HG02610 (cell line): ENCODE data around the gene C5orf15.

Experiments
- ATAC-seq: cut with Tn5 transposase; IDR thresholded peaks from one replicate; pipeline ENCODE4 v1.9.1; 2021; ENCODE audit warnings: mild to moderate bottlenecking, moderate library complexity; ENCODE audit not compliant: unreplicated experiment

The C5orf15 gene

DNA sequence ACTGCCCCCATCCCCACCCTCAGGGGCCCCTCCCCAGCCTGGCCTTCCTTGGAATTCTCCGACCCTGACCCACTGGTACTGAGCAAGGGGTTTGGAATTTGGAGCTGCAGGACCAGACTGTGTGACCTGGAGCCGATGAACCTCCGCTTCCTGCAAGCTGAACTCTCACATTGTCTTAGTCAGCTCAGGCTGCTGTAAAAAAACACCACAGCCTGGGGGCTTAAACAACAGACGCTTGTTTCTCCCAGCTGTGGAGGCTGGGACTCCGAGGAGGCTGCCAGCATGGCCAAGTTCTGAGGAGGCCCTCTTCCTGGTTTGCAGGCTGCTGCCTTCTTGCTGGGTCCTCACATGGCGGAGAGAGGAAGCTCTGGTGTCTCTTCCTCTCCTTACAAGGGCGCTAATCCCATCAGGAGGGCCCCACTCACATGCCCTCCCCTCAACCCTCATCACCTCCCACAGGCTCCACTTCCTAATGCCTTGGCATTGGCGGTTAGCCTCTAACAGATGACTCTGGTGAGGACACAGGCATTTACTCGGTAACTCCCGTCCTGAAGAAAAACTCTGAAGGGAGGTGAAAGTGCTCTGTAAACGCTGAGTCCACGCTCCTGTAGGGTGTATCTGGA lies 42.4 kb downstream of the C5orf15 start:
- ATAC-seq, result no peak

DNA sequence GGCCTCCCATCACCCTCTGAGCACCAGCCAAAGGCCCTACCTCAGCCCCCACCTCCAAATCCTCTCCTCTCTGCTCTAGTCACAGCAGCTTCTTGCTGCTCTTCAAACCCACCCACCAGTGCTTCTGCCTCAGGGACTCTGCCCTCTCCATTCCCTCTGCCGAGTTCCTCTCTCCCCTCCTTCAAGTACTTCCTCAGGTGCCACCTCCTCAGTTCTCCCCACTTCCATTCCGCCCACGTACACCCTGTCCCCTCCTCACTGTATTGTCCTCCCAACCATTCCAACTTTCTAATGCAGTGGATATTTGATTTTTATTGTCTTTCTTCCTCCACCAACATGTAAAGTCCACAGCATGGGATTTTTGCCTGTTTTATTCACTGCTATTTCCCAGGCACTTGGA lies 43.2 kb downstream of the C5orf15 start:
- ATAC-seq, result no peak

DNA sequence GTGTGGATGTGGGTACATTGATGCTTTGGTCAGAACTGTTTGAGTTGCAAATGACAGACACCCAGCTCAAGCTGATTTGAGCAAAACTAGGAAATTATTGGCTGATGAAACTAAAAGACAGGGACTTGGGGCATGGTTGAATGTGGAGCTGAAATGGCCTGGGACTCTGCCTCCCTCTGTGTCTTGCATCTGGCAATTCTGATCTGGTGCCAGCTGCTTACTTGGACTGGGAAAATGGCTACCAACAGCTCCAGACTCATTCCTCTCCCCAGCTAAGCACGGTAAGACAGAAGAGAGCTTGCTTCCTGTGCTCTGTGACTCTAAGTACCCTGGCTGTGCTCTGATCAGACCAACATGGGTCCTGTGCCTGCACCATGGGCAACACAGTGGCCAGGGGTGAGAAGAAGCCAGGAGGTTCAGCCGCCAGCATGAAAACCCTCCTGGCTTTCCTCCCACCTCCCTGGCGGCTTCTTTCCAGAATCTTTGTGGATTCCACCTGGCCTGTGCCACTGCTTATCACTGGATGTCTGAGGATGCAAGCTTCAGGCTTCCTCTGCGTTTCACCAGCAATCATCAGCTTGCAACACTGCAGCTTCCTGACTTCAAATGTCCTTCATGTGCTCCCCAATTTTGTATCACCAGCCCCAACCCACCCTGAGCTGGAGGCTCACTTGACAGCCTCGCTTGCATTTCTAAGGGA lies 44.1 kb downstream of the C5orf15 start:
- ATAC-seq, result no peak

DNA sequence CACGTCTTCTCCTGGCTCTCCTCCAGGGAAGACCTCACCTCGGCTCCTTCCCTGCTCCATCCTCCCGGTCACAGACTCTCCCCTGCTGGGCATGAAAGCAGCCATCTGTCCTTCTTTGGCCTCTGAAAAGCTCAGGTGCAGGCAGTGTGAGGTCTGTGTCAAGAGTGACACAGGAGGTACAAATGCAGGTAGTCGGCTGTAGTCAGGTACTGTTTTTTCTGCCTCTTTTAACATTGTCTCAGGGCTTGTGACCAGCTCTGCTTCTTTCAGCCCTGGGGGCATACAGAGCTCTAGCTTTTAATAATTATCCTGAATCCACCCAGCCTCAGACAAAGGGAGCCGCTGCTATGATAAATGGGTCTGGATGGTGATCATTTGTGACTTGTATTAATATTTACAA lies 46.4 kb downstream of the C5orf15 start:
- no peak for ATAC-seq

DNA sequence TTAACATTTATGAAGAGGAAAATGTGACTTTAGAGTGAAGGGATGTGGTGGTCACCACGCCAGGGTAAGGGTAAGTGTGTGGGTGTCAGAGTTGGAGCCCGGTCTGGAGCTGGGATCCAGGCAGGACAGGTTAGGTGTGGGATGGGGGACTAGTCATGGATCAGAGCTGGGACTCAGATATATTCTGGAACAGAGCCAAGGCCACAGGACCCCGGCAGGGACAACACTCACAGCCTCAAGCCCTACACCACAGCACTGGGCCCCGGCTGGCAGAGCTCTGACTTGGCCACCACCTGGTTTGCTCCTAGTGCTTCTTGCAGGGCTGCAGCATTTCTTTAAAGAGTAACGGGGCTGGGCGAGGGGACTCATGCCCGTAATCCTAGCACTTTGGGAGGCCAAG lies 47.4 kb downstream of the C5orf15 start:
- no peak for ATAC-seq

DNA sequence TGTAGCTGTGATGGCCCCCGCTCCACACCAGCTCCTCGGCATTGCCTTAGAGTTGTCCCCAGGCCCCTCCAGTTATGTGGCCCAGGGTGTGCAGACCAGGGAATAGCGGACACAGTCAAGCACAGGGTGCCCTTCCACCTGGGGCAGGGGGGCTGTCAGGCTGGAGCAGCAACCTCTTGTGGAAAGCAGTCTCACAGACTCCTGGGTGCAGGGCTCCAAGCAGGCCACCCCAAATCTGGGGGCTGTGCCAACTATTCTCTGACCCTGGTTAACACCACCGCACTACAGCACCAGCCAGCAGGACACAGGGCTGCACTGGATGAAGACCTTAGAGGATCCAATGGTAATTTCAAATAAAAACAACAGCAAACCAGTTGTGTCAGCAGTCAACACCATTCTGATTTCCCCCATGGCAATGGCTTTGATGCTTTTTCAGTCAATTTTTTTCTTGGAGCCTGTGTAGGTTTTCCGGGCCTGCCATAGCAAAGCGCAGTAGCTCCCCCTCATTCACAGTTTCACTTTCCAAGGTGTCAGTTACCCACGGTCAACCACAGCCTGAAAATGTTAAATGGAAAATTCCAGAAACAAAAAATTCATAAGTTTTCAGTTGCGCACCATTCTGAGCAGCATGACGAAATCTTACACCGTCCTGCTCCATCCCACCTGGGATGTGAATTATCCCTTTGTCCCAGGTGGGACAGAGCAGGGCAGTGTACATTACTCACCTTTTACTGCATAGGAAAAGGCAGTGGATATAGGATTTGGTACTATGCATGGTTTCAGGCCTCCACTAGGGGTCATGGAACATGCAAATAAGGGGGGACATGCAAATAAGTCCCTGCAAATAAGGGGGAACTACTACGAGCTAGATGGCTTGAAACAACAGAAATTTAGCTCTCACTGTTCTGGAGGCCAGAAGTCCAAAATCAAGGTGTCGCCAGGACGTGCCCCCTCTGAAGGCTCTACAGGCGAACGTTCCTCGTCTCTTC lies 49.0 kb downstream of the C5orf15 start:
- no peak for ATAC-seq

DNA sequence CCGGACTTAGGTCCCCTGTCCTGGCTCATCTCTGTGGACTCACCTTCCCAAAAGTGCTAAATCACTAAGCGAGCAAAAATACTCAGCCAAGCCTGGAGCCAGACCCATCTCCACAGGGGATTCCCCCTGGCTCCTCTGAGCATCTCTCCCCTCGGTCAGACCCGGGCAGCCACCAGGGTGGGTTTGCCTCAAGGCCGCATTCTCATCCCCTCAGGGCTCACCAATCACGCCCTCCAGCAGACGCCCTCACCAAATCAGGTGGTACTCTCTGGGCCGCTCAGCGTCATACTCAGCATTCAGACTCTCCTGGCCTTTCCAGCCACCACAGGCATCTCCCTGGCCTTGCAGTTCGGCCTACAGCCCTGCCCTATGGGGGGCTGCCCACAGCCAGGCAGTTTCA lies 49.7 kb downstream of the C5orf15 start:
- no peak for ATAC-seq

DNA sequence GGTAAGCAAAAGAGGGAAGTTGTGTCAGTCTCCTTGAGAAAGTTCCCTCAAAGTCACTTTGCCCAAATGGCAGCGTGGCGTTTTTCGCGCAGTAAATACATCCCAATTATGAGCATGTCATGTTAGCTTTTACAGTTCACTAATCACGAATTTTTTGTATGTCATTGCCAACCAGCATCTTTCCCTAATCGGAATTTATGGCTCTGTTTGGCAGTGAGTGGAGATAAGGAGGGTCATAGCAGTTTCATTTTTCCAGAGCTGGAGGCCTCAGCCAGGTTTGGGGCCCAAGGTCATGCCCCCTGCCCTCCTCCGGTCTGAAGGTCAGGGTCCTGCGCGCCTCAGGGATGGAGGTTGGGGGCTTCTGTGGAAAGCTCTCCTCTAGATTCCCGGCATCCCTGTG lies 50.1 kb downstream of the C5orf15 start:
- no peak for ATAC-seq

DNA sequence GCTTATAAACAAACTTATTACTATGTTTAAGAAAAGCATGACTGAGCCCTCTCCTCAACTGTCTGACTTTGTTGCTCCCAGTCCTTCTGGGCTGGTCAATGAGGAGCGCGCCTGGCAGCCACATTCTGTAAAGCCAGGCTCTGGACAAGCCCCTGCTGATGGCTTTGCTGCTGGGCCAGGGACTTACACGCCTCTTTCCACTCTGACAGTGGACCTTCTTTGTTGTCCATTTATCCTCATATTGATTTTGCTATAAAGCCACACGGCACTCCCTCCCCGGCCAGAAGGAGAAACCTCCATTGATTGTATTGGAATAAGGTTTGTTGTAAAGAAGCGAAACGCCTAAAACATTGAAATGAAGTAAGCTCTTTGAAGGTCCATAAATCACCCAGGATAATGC lies 50.6 kb downstream of the C5orf15 start:
- no peak for ATAC-seq

DNA sequence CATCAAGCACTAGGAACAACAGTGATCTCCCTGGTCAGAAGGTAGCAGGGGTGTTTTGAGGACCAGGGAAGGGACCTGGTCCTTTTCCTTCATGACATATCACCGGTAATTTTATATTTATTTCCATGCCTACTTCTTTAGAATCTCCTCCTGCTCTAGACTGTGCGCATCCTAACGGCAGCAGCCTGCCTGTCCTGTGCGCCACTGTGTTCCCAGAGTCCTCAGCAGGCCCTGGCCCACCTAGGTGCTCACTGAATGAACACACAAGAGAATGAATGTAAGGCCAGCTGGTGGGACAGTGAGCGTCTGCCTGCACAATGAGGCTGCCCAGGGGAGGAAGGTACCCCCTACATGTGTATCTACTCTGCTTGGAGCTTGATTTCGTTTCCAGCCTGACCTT lies 51.5 kb downstream of the C5orf15 start:
- ATAC-seq, result no peak

DNA sequence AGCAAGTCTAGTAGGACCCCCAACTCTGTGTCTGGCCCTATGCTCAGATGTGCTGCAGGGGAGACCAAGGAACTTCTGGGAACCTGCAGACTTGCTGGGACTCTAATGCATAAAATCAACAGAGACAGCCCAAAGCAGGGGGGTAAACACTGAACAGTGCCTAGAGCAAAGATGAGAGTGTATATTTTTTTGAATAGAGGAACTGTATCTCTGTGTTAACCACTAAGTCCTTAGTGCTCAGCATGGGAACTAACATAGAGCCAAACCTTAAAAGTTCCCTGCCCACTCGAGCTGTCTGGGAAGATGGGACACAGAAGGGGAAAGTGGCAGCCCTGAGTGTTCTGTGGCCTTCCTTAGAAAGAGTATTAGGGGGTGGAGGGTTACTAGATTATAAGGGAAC lies 51.9 kb downstream of the C5orf15 start:
- ATAC-seq, result no peak

DNA sequence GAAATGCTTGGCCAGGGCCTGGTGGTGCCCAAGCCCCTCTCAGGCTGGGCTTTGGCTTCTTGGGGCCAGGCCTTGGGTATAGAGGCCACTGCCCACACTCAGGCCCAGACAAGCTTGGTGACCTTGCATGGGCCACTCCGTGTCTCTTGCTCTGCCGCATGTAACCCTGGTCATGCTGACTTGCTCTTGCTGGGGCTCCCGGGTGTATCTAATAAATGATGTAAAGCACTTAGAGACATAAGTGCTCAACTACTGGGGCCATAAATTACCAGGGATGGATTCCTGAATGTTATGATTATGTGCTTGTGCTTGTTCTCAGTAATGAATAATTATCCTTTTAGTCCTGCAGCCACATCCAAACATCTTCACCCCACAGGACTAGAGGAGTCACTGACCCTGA lies 54.0 kb downstream of the C5orf15 start:
- ATAC-seq, result no peak

DNA sequence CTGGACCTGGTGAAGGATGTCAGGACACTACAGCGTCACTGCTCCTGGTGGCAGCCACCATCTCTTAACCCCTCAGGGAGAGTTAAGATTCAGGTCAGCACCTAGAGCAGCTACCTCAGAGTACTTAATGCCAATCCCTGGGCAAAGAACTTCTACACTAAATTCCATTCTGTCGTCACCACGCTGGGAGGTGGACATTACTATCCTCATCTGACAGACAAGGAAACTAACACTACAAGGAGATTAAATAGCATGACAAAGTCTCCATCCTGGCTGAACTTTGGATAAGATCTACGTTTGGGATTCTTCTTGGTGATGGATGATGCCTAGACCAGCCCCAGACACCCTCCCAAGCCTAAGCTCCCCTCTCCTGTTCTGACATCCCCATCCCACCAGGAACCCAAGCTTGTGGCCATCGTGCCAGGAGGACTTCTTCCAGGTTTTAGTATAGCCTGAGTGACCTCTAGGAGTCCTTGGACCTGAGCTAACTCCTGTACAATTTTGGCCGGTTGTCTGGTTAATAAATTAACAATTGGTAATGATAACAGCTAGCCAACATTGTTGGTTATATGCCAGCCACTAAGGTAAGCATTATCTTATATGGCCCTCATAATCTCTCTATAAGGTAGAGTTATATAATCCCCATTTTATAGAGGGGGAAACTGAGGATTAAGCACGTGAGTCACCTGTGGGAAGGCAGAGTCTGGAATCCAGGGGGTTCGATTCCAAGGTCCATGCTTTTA lies 54.8 kb downstream of the C5orf15 start:
- no peak for ATAC-seq

DNA sequence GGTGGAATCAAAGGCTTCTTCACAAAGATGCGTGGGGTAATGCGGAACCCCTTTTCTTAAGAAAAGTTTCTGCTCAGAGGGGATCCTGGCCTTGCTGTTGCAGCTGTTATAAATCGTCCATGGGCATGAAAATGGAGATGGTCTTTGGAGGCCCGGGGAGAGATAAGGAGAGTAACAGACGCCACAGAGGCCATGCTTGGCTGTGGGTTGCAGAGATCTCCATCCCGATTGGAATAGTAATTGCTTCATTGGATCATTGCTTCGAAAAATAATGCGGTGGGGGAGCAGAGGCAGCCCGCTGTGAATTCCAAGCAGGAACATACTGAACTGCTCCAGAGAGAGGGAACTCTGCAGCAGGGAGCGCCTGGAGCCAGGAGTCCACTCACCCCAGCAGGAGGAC lies 55.5 kb downstream of the C5orf15 start:
- ATAC-seq, result no peak

DNA sequence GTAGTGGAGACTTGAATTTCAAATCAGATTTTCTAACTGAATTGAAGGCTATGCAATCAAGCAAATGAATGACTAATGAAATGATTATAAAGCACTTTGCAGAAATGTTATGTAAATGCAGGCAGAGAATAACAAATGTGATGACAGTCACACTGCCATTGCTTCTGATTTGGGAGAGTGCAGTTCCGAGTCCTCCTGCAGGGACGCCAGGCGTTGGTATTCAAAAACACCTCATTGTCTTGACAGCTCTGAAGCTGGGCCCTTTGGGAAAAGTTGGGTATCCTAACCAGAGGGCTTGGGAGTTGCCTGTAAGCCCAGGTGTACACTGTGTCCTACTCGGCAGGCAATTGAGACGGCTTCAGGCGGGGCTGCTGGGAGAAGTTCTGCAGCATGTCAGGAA lies 57.9 kb downstream of the C5orf15 start:
- ATAC-seq, result no peak

DNA sequence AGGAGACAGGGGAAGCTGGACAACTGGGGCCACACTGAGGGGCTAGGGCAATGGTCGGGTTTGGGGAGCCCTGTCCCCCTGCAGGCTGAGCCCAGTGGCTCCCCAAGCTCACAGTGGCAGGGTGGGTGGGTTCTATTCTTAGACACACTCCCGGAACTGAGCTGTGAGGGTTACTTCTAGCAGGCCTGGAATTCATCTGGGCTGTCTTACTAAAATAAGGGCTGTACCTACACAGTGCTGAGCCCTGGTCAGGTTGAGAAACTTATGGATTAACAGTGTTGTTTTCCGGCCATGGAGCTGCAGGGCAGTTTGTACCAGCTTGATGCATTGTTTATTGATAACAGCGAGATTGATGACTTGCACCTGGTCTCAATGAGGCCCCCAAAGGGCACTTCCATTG lies 58.8 kb downstream of the C5orf15 start:
- ATAC-seq, result no peak

DNA sequence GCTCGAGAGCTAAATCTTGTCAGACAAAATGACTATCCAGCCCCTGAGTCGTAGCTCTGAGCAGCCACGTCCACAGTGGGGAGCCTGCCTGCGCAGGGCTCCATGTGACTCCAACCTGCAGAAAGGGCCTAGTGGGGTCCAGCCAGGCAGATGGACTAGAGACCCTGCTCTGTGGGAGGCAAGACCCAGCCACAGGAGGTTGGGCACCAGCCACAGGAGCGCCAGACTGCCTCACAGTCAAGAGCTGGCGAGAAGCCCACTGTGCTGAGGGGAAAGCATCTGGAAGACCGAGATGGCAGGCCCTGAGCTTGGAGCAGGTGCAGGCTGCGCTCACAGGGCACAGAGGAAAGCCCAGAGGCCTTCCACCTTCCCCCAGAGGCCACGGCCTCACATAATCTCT lies 61.4 kb downstream of the C5orf15 start:
- ATAC-seq, result no peak

DNA sequence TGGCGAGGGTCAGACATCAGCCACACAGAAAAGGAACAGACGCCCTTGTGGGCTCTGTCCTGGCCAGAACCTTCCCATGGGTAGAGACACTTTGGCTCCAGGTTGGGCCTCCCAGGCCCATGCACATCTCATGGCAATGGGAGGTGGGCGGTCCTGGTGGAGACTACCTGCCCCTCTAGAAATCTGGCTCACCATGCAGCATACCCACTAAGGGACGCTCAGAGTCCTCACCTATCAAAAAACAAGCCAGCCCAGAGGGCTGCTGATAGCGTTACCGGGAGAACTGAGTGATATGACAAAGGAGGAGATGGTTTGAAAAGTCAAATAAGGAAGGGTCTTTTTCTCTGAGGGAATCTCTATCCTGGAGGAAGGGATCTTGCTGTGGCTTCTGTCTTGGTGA lies 62.1 kb downstream of the C5orf15 start:
- no peak for ATAC-seq
